ENCODE data around the gene GRM8.

DNA sequence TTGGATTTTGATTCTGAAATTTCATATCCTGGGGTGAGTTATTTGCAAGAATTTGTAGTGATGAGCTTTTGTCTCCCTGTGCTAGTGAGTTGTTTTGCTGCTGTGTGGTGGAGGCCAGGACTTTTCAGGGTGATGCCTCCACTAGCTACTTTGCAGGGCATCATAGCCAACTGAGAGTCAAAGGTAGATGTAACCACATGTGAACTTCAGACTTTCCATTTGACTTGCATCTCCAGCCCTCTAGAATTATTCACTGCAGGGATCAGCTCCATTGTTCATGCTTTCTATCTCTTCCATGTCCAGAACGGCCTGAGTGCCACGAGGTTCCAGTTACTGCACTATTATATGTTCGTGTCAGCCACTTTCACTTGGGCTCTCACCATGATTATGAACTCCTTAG is 534.3 kb downstream of the GRM8 start:
- TF ChIP-seq, protein P1, sequence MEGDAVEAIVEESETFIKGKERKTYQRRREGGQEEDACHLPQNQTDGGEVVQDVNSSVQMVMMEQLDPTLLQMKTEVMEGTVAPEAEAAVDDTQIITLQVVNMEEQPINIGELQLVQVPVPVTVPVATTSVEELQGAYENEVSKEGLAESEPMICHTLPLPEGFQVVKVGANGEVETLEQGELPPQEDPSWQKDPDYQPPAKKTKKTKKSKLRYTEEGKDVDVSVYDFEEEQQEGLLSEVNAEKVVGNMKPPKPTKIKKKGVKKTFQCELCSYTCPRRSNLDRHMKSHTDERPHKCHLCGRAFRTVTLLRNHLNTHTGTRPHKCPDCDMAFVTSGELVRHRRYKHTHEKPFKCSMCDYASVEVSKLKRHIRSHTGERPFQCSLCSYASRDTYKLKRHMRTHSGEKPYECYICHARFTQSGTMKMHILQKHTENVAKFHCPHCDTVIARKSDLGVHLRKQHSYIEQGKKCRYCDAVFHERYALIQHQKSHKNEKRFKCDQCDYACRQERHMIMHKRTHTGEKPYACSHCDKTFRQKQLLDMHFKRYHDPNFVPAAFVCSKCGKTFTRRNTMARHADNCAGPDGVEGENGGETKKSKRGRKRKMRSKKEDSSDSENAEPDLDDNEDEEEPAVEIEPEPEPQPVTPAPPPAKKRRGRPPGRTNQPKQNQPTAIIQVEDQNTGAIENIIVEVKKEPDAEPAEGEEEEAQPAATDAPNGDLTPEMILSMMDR (IDR thresholded peaks at IDR 0.05) = no peak
- TF ChIP-seq POLR2AphosphoS5 (IDR thresholded peaks at IDR 0.05) (no peak), EP300 (IDR thresholded peaks at IDR 0.05) (no peak), POLR2A (IDR thresholded peaks at IDR 0.05) (no peak)

All from stomach (tissue), 4 donors.